Panc1 (cell line): ENCODE measurements around the gene PGM3.
A peak's percentile ranks its signal among the peaks of the same experiment; 100 is the strongest.

Experiments
- POLR2AphosphoS5 ChIP-seq: IDR thresholded peaks from 2 replicates; pipeline ENCODE4 v1.6.1; 2012; ENCODE audit warnings: mild to moderate bottlenecking, low read depth, low read length, moderate library complexity
- SIN3A ChIP-seq: IDR thresholded peaks from 2 replicates; pipeline ENCODE4 v1.6.1; 2012; ENCODE audit warnings: low read depth, mild to moderate bottlenecking, low read length, moderate library complexity, borderline replicate concordance; ENCODE audit not compliant: insufficient read depth
- TCF7L2 ChIP-seq: IDR thresholded peaks from 2 replicates; pipeline ENCODE4 v1.6.1; 2011; ENCODE audit warnings: mild to moderate bottlenecking, low read depth, low read length, inconsistent platforms
- TF ChIP-seq, protein P1 (sequence below): fragments of 450-650 bp; IDR thresholded peaks from 2 replicates; pipeline ENCODE4 v1.5.1; 2017; ENCODE audit warnings: mild to moderate bottlenecking
- TF ChIP-seq, protein P2 (sequence below), 2 experiments: IDR thresholded peaks; 2 replicates each; pipeline ENCODE4 v1.6.1; 2011 to 2012; ENCODE audit warnings: low read depth in 2 of 2, control low read depth in 1 of 2, low read length in 1 of 2, mild to moderate bottlenecking in 1 of 2, moderate library complexity in 1 of 2; ENCODE audit not compliant: insufficient read depth in 1 of 2

DNA sequence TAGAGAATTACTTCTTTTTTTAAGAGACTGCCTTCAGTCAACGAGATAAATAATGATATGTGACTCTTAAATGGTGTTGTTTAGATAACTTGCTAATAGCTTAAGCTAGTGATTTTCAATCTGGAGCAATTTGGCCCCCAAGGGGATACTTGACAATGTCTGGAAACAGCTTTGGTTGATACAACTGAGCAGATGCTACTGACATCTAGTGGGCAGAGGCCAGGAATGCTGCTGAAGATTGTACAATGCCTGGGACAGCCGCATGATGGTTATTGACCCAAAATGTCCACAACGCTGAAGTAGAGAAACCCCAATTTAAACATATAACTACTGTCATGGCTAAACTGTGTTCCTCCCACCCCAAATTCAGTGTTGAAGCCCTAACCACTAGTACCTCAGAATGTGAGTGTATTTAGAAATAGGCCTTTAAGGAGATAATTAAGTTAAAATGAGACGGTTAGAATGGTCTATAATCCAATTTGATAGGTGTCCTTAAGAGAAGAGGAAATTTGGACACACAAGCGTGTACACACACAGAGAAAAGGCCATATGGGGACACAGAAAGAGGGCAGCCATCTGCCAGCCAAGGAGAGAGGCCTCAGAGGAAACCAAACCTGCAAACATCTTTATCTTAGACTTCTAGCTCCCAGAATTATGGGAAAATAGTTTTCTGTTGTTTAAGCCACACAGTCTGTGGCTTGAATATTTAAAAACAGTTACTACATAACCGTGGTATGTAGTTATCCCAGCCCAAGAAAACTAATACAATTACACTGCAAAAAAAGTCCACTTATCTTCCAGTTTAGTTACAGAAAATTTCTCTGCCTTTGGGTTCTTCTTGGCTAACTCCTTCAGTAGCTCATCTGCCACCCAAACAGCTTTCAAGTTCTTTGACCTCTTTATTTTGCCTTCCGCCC is 22.3 kb upstream of the PGM3 start:
- TF ChIP-seq, protein P1, sequence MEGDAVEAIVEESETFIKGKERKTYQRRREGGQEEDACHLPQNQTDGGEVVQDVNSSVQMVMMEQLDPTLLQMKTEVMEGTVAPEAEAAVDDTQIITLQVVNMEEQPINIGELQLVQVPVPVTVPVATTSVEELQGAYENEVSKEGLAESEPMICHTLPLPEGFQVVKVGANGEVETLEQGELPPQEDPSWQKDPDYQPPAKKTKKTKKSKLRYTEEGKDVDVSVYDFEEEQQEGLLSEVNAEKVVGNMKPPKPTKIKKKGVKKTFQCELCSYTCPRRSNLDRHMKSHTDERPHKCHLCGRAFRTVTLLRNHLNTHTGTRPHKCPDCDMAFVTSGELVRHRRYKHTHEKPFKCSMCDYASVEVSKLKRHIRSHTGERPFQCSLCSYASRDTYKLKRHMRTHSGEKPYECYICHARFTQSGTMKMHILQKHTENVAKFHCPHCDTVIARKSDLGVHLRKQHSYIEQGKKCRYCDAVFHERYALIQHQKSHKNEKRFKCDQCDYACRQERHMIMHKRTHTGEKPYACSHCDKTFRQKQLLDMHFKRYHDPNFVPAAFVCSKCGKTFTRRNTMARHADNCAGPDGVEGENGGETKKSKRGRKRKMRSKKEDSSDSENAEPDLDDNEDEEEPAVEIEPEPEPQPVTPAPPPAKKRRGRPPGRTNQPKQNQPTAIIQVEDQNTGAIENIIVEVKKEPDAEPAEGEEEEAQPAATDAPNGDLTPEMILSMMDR: peak; percentile 90
- TF ChIP-seq, protein P2, sequence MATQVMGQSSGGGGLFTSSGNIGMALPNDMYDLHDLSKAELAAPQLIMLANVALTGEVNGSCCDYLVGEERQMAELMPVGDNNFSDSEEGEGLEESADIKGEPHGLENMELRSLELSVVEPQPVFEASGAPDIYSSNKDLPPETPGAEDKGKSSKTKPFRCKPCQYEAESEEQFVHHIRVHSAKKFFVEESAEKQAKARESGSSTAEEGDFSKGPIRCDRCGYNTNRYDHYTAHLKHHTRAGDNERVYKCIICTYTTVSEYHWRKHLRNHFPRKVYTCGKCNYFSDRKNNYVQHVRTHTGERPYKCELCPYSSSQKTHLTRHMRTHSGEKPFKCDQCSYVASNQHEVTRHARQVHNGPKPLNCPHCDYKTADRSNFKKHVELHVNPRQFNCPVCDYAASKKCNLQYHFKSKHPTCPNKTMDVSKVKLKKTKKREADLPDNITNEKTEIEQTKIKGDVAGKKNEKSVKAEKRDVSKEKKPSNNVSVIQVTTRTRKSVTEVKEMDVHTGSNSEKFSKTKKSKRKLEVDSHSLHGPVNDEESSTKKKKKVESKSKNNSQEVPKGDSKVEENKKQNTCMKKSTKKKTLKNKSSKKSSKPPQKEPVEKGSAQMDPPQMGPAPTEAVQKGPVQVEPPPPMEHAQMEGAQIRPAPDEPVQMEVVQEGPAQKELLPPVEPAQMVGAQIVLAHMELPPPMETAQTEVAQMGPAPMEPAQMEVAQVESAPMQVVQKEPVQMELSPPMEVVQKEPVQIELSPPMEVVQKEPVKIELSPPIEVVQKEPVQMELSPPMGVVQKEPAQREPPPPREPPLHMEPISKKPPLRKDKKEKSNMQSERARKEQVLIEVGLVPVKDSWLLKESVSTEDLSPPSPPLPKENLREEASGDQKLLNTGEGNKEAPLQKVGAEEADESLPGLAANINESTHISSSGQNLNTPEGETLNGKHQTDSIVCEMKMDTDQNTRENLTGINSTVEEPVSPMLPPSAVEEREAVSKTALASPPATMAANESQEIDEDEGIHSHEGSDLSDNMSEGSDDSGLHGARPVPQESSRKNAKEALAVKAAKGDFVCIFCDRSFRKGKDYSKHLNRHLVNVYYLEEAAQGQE (IDR thresholded peaks at IDR 0.05; ENCODE audit: insufficient read depth in 1 of 2, low read depth in 2 of 2, low read length in 1 of 2): no peak
- no peak for TF ChIP-seq POLR2AphosphoS5
- no peak for TF ChIP-seq SIN3A
- TF ChIP-seq TCF7L2: no peak
